SK-N-SH (cell line): Measurements from ENCODE around the gene SLC2A13. TPM values are rescaled to one million over a fixed set of nuclear protein-coding genes. Genes with fewer than 3 reads are reported as not detected.

Experiments
- CTCF ChIA-PET: fragments of 300-600, 350-600 bp; formaldehyde crosslinking; extraction: SDS; loops from one replicate; lab custom pipeline; 2021; lab: Yijun Ruan, JAX
- POLR2A ChIA-PET: fragments of 350-600 bp; sonication (Branson Sonifier 250); formaldehyde crosslinking; extraction: SDS; loops from one replicate; lab custom pipeline; 2020; ENCODE audit warnings: antibody characterized with exemption, inconsistent platforms; lab: Yijun Ruan, JAX
- DNase-seq: peaks from one replicate; pipeline ENCODE4 v3.0.0; 2012
- H2AFZ ChIP-seq: fragments of 200-600 bp; sonication (generic); 2 replicates; pipeline ENCODE4 v1.8.1; 2016; ENCODE audit warnings: antibody characterized with exemption, mild to moderate bottlenecking, low read depth
- H3F3A ChIP-seq: fragments of 200-600 bp; sonication (generic); replicated peaks from 2 replicates; pipeline ENCODE3; 2016; ENCODE audit warnings: antibody characterized with exemption, mild to moderate bottlenecking; ENCODE audit not compliant: insufficient read depth
- H3K27ac ChIP-seq, 2 experiments: fragments of 200-500 bp in 1 of 2; fragments of 200-600 bp in 1 of 2; sonication (Bioruptor generic) in 1 of 2; sonication (generic), shearing (Covaris generic) in 1 of 2; 2 replicates each; pipeline versions ENCODE4 v1.5.1 to v1.6.1; 2014 to 2016; ENCODE audit warnings: low read depth in 2 of 2, inconsistent platforms in 1 of 2, low read length in 1 of 2, mild to moderate bottlenecking in 1 of 2, mixed read lengths in 1 of 2
- H3K27me3 ChIP-seq: fragments of 200-600 bp; sonication (generic), shearing (Covaris generic); 2 replicates; pipeline ENCODE4 v1.6.1; 2016; ENCODE audit warnings: mixed run types; ENCODE audit not compliant: insufficient read depth
- H3K36me3 ChIP-seq, 2 experiments: fragments of 200-500 bp in 1 of 2; fragments of 200-600 bp in 1 of 2; sonication (Bioruptor generic) in 1 of 2; sonication (generic) in 1 of 2; replicated peaks in 1 of 2; 2 replicates each; pipeline versions ENCODE3 to v1.5.1; 2014 to 2016; ENCODE audit warnings: low read length in 1 of 2, mild to moderate bottlenecking in 1 of 2; ENCODE audit not compliant: insufficient read depth in 2 of 2, control insufficient read depth in 1 of 2
- H3K4me1 ChIP-seq, 2 experiments: fragments of 200-500 bp in 1 of 2; fragments of 200-600 bp in 1 of 2; sonication (Bioruptor generic) in 1 of 2; sonication (generic), shearing (Covaris generic) in 1 of 2; 2 replicates each; pipeline versions ENCODE4 v1.5.1 to v1.6.1; 2014 to 2016; ENCODE audit warnings: low read depth in 1 of 2, low read length in 1 of 2, mixed run types in 1 of 2; ENCODE audit not compliant: insufficient read depth in 2 of 2, control insufficient read depth in 1 of 2
- H3K4me2 ChIP-seq: fragments of 200-600 bp; sonication (generic), shearing (Covaris generic); 2 replicates; pipeline ENCODE4 v1.6.1; 2017; ENCODE audit warnings: mixed run types
- H3K4me3 ChIP-seq, 2 experiments: fragments of 200-500 bp in 1 of 2; fragments of 200-600 bp in 1 of 2; sonication (Bioruptor generic) in 1 of 2; sonication (generic), shearing (Covaris generic) in 1 of 2; 2 replicates each; pipeline versions ENCODE4 v1.5.1 to v1.8.1; 2014 to 2016; ENCODE audit warnings: low read depth in 2 of 2, inconsistent platforms in 1 of 2, low read length in 1 of 2, mild to moderate bottlenecking in 1 of 2, mixed read lengths in 1 of 2, moderate library complexity in 1 of 2
- H3K79me2 ChIP-seq: fragments of 200-600 bp; sonication (generic); 2 replicates; pipeline ENCODE4 v1.8.1; 2017; ENCODE audit warnings: mild to moderate bottlenecking; ENCODE audit not compliant: insufficient read depth
- H3K9ac ChIP-seq: fragments of 200-600 bp; sonication (generic); 2 replicates; pipeline ENCODE4 v1.6.1; 2017; ENCODE audit warnings: mixed run types
- H3K9me2 ChIP-seq: fragments of 200-600 bp; sonication (generic); 2 replicates; pipeline ENCODE4 v1.6.1; 2017; ENCODE audit warnings: mixed run types
- H3K9me3 ChIP-seq: fragments of 200-600 bp; sonication (generic); 2 replicates; pipeline ENCODE4 v1.6.1; 2017; ENCODE audit warnings: mixed run types, mild to moderate bottlenecking, moderate library complexity
- H4K20me1 ChIP-seq: fragments of 200-600 bp; sonication (generic); 2 replicates; pipeline ENCODE4 v1.6.1; 2017; ENCODE audit warnings: mild to moderate bottlenecking, mixed run types; ENCODE audit not compliant: insufficient read depth
- CHD2 ChIP-seq: fragments of 150-350 bp; IDR thresholded peaks from 2 replicates; pipeline ENCODE4 v1.6.1; 2018; ENCODE audit warnings: low read length; ENCODE audit not compliant: partially characterized antibody
- CTCF ChIP-seq: fragments of 200-600 bp; sonication (generic); IDR thresholded peaks from 2 replicates; pipeline ENCODE4 v1.6.1; 2017; ENCODE audit warnings: antibody characterized with exemption, mild to moderate bottlenecking, moderate library complexity
- ELF1 ChIP-seq: IDR thresholded peaks from 2 replicates; pipeline ENCODE4 v1.4.0; 2012
- FOSL2 ChIP-seq: IDR thresholded peaks from 2 replicates; pipeline ENCODE4 v1.4.0; 2012; ENCODE audit warnings: low read depth, mild to moderate bottlenecking, moderate library complexity, borderline replicate concordance
- FOXJ3 ChIP-seq: sonication (generic); formaldehyde crosslinking; IDR thresholded peaks from 2 replicates; pipeline ENCODE4 v1.5.1; 2020; ENCODE audit warnings: mild to moderate bottlenecking, missing genetic modification reagents
- FOXM1 ChIP-seq: IDR thresholded peaks from 2 replicates; pipeline ENCODE4 v1.4.0; 2012; ENCODE audit warnings: low read depth, mild to moderate bottlenecking
- GABPA ChIP-seq: IDR thresholded peaks from 2 replicates; pipeline ENCODE4 v1.4.0; 2012; ENCODE audit warnings: low read depth, mild to moderate bottlenecking
- GATA2 ChIP-seq: sonication (generic); formaldehyde crosslinking; IDR thresholded peaks from 2 replicates; pipeline ENCODE4 v1.5.0; 2020; ENCODE audit warnings: mild to moderate bottlenecking, missing genetic modification reagents
- MXI1 ChIP-seq: IDR thresholded peaks from 2 replicates; pipeline ENCODE4 v1.6.1; 2012; ENCODE audit warnings: mild to moderate bottlenecking, low read depth, low read length, improper control_type of control experiment
- NFIC ChIP-seq: IDR thresholded peaks from 2 replicates; pipeline ENCODE4 v1.4.0; 2012; ENCODE audit warnings: borderline replicate concordance
- NRF1 ChIP-seq: IDR thresholded peaks from 2 replicates; pipeline ENCODE4 v1.6.1; 2012; ENCODE audit warnings: low read depth, mild to moderate bottlenecking, low read length
- RAD21 ChIP-seq: IDR thresholded peaks from 2 replicates; pipeline ENCODE4 v1.6.1; 2012; ENCODE audit warnings: mild to moderate bottlenecking, low read length
- REST ChIP-seq: IDR thresholded peaks from 2 replicates; pipeline ENCODE4 v1.6.1; 2012; ENCODE audit warnings: mild to moderate bottlenecking, low read depth, low read length, moderate library complexity
- RXRA ChIP-seq: IDR thresholded peaks from 2 replicates; pipeline ENCODE4 v1.4.0; 2012; ENCODE audit warnings: low read depth, mild to moderate bottlenecking, borderline replicate concordance
- SIN3A ChIP-seq: IDR thresholded peaks from 2 replicates; pipeline ENCODE4 v1.6.1; 2012; ENCODE audit warnings: low read depth, mild to moderate bottlenecking, low read length, moderate library complexity, borderline replicate concordance
- TEAD4 ChIP-seq: IDR thresholded peaks from 2 replicates; pipeline ENCODE4 v1.4.0; 2012; ENCODE audit warnings: mild to moderate bottlenecking, borderline replicate concordance; ENCODE audit not compliant: insufficient read depth
- USF1 ChIP-seq: IDR thresholded peaks from 2 replicates; pipeline ENCODE4 v1.4.0; 2012; ENCODE audit warnings: low read depth, borderline replicate concordance
- USF2 ChIP-seq: fragments of 150-350 bp; IDR thresholded peaks from 2 replicates; pipeline ENCODE4 v1.6.1; 2017; ENCODE audit warnings: antibody characterized with exemption, low read length, low read depth, borderline replicate concordance
- YY1 ChIP-seq: IDR thresholded peaks from 2 replicates; pipeline ENCODE4 v1.4.0; 2012; ENCODE audit warnings: low read depth, mild to moderate bottlenecking
- ZBTB33 ChIP-seq: IDR thresholded peaks from 2 replicates; pipeline ENCODE4 v1.4.0; 2012; ENCODE audit warnings: low read depth, borderline replicate concordance
- WGBS: methylation state at CpG from one replicate; pipeline ENCODE4 v1.1.6; 2017; ENCODE audit warnings: low lambda C conversion rate; 5-methylcytosine and 5-hydroxymethylcytosine counted together
- polyA plus RNA-seq, 3 experiments: library from polyadenylated mRNA; depleted of rRNA; stranded (reverse); fragments of >200 nt; gene quantifications; 2 replicates each; pipeline ENCODE4 v1.2.3, GENCODE V29; 2012

The SLC2A13 gene
- polyA plus RNA-seq, 1 of the 3 experiments (the other 2 are of a cell fraction): 0.21 TPM

- ChIA-PET POLR2A (no interaction called here), CTCF (no interaction called here)
- H3K79me2 ChIP-seq: no peaks in the 10 kb centered on the region
- H3K9me2 ChIP-seq: no peaks in the 10 kb centered on the region
- no peak for DNase-seq
- no peak overlapping the region for H2AFZ ChIP-seq
- no peaks in the 10 kb centered on the region for H3K9me3 ChIP-seq
- H3K4me3 ChIP-seq: no peak overlapping the region
- H3F3A ChIP-seq: no peaks in the 10 kb centered on the region
- no peak overlapping the region for H3K9ac ChIP-seq
- H3K27ac ChIP-seq: no peak overlapping the region
- TF ChIP-seq NFIC (no peak), REST (no peak), CTCF (no peak), CHD2 (no peak), FOXJ3 (CRISPR knock-in tag) (no peak), NRF1 (no peak), ELF1 (no peak), ZBTB33 (no peak), RXRA (no peak), GABPA (no peak), MXI1 (no peak), FOXM1 (no peak), FOSL2 (no peak), USF1 (no peak), SIN3A (no peak), RAD21 (no peak), TEAD4 (no peak), YY1 (no peak), GATA2 (CRISPR knock-in tag) (no peak), USF2 (no peak)
- WGBS: 67% methylated on average over 2 of the region's 2 CpGs
- no peak overlapping the region for H3K4me2 ChIP-seq
- H4K20me1 ChIP-seq: no peaks in the 10 kb centered on the region
- H3K36me3 ChIP-seq: no peaks in the 10 kb centered on the region
- H3K27me3 ChIP-seq: no peaks in the 10 kb centered on the region
- H3K4me1 ChIP-seq: peaks cover 0 to 5% of the 10 kb centered on the region in 2 experiments; a peak in 1 of 4 replicates
Observed at GRCh38 chr12:40015345-40015744, 90.5 kb downstream of the SLC2A13 start.
